GM11168 (cell line): ENCODE measurements around the gene ERG.

ENCODE experiments used
- in situ Hi-C: fragments of 300-500 bp; cut with MboI; formaldehyde crosslinking; loops from one replicate; pipeline ENCODE4 v1.12.0; 2022; ENCODE audit warnings: low sequenced_read_pairs; ENCODE audit not compliant: unreplicated experiment

The ERG gene

GRCh38 chr21:38376693-38377092 is 121.6 kb downstream of the ERG start:
- in situ Hi-C loops, result no loop called here

- in situ Hi-C loops, result no loop called here
These were observed 122.0 kb downstream of the ERG start for GRCh38 chr21:38376235-38376634.

GRCh38 chr21:38367646-38368045 is 130.6 kb downstream of the ERG start:
- in situ Hi-C loops, result loop anchor here (10.0 to 25.0 kb wide), 2 partner anchors 153 to 655 kb away; no protein-coding TSS in a partner anchor

- in situ Hi-C loops, result loop anchor here (10.0 to 25.0 kb wide), 2 partner anchors 151 to 653 kb away; no protein-coding TSS in a partner anchor
These were observed 132.8 kb downstream of the ERG start for GRCh38 chr21:38365521-38365920.

- in situ Hi-C loops, result loop anchor here (10.0 to 25.0 kb wide), 2 partner anchors 149 to 651 kb away; no protein-coding TSS in a partner anchor
These were observed 134.6 kb downstream of the ERG start for GRCh38 chr21:38363693-38364092.

- in situ Hi-C loops, result loop anchor here (10.0 to 25.0 kb wide), 2 partner anchors 147 to 649 kb away; no protein-coding TSS in a partner anchor
These were observed 137.0 kb downstream of the ERG start for GRCh38 chr21:38361324-38361723.

- in situ Hi-C loops, result loop anchor here (10.0 to 25.0 kb wide), 2 partner anchors 145 to 648 kb away; no protein-coding TSS in a partner anchor
These were observed 138.4 kb downstream of the ERG start for GRCh38 chr21:38359835-38360234.

- in situ Hi-C loops, result loop anchor here (25.0 kb wide), 1 partner anchor 647 kb away; no protein-coding TSS in a partner anchor
These were observed 139.2 kb downstream of the ERG start for GRCh38 chr21:38359090-38359489.

- in situ Hi-C loops, result loop anchor here (25.0 kb wide), 1 partner anchor 646 kb away; no protein-coding TSS in a partner anchor
These were observed 139.6 kb downstream of the ERG start for GRCh38 chr21:38358666-38359065.

GRCh38 chr21:38358098-38358497 is 140.2 kb downstream of the ERG start:
- in situ Hi-C loops, result loop anchor here (25.0 kb wide), 1 partner anchor 646 kb away; no protein-coding TSS in a partner anchor

GRCh38 chr21:38356883-38357625 is 141.2 kb downstream of the ERG start:
- in situ Hi-C loops, result loop anchor here (25.0 kb wide), 1 partner anchor 645 kb away; no protein-coding TSS in a partner anchor

- in situ Hi-C loops, result loop anchor here (25.0 kb wide), 1 partner anchor 644 kb away; no protein-coding TSS in a partner anchor
These were observed 142.1 kb downstream of the ERG start for GRCh38 chr21:38355992-38356781.

GRCh38 chr21:38355353-38355752 is 142.9 kb downstream of the ERG start:
- in situ Hi-C loops, result loop anchor here (25.0 kb wide), 1 partner anchor 643 kb away; no protein-coding TSS in a partner anchor

- in situ Hi-C loops, result loop anchor here (25.0 kb wide), 1 partner anchor 642 kb away; no protein-coding TSS in a partner anchor
These were observed 143.5 kb downstream of the ERG start for GRCh38 chr21:38354746-38355145.

GRCh38 chr21:38354231-38354630 is 144.0 kb downstream of the ERG start:
- in situ Hi-C loops, result loop anchor here (25.0 kb wide), 1 partner anchor 642 kb away; no protein-coding TSS in a partner anchor

GRCh38 chr21:38352536-38353219 is 145.6 kb downstream of the ERG start:
- in situ Hi-C loops, result loop anchor here (25.0 kb wide), 1 partner anchor 640 kb away; no protein-coding TSS in a partner anchor

GRCh38 chr21:38351961-38352521 is 146.2 kb downstream of the ERG start:
- in situ Hi-C loops, result loop anchor here (25.0 kb wide), 1 partner anchor 640 kb away; no protein-coding TSS in a partner anchor

GRCh38 chr21:38351176-38351959 is 146.9 kb downstream of the ERG start:
- in situ Hi-C loops, result loop anchor here (25.0 kb wide), 1 partner anchor 639 kb away; no protein-coding TSS in a partner anchor
